SU-DHL-6 (cell line): ENCODE results near the gene POLRMT.

Source experiments
- H2AFZ ChIP-seq: fragments of 200-600 bp; sonication (generic); 2 replicates; pipeline ENCODE4 v1.6.1; 2014; ENCODE audit warnings: low read depth, mild to moderate bottlenecking, moderate library complexity, mixed read lengths, antibody characterized with exemption, low read length; ENCODE audit not compliant: severe bottlenecking
- H3F3A ChIP-seq: fragments of 200-600 bp; shearing (Covaris generic); 2 replicates; pipeline ENCODE4 v1.6.0; 2016; ENCODE audit warnings: antibody characterized with exemption, mild to moderate bottlenecking; ENCODE audit not compliant: insufficient read depth
- H3K27ac ChIP-seq: fragments of 200-600 bp; sonication (generic); 2 replicates; pipeline ENCODE4 v1.5.1; 2016; ENCODE audit warnings: low read depth, mild to moderate bottlenecking, low read length, moderate library complexity, mixed read lengths
- H3K27me3 ChIP-seq: fragments of 200-600 bp; sonication (generic), shearing (Covaris generic); 2 replicates; pipeline ENCODE4 v1.6.0; 2014; ENCODE audit warnings: mild to moderate bottlenecking, low read length
- H3K36me3 ChIP-seq: fragments of 200-600 bp; sonication (generic); 2 replicates; pipeline ENCODE4 v1.6.1; 2014; ENCODE audit warnings: mild to moderate bottlenecking, low read length, mixed read lengths
- H3K4me2 ChIP-seq: fragments of 300-600, 200-600 bp; shearing (Covaris generic), sonication (generic); 2 replicates; pipeline ENCODE4 v1.6.0; 2014; ENCODE audit warnings: low read length, low read depth, mild to moderate bottlenecking; ENCODE audit not compliant: poor library complexity, severe bottlenecking
- H3K4me3 ChIP-seq: fragments of 200-600 bp; sonication (generic); 2 replicates; pipeline ENCODE4 v1.5.1; 2014; ENCODE audit warnings: antibody characterized with exemption, low read length, mild to moderate bottlenecking, mixed read lengths; ENCODE audit not compliant: insufficient read depth, poor library complexity, severe bottlenecking
- H3K79me2 ChIP-seq: fragments of 200-600 bp; sonication (generic); 2 replicates; pipeline ENCODE4 v1.6.1; 2014; ENCODE audit warnings: mild to moderate bottlenecking, low read length, moderate library complexity; ENCODE audit not compliant: insufficient read depth
- H3K9ac ChIP-seq: fragments of 200-600 bp; sonication (generic); 2 replicates; pipeline ENCODE4 v1.7.0; 2014; ENCODE audit warnings: mild to moderate bottlenecking, low read length
- H3K9me2 ChIP-seq: fragments of 200-600 bp; sonication (generic); replicated peaks from 2 replicates; pipeline ENCODE4 v1.6.1; 2014; ENCODE audit warnings: low read length; ENCODE audit not compliant: insufficient read depth
- H3K9me3 ChIP-seq: fragments of 200-600 bp; sonication (generic); 2 replicates; pipeline ENCODE4 v1.6.1; 2014; ENCODE audit warnings: low read length, mixed read lengths; ENCODE audit not compliant: insufficient read depth
- H4K20me1 ChIP-seq: fragments of 200-600 bp; sonication (generic); 2 replicates; pipeline ENCODE4 v1.6.1; 2014; ENCODE audit warnings: low read depth, mild to moderate bottlenecking, antibody characterized with exemption, low read length, moderate library complexity, mixed read lengths
- CTCF ChIP-seq: fragments of 200-600 bp; sonication (generic); IDR thresholded peaks from one replicate; pipeline ENCODE4 v1.5.1; 2017; ENCODE audit warnings: antibody characterized with exemption, mild to moderate bottlenecking, low read length, moderate library complexity; ENCODE audit not compliant: insufficient read depth, poor library complexity, severe bottlenecking
- EZH2phosphoT487 ChIP-seq: fragments of 200-600 bp; sonication (generic), shearing (Covaris generic); conservative IDR thresholded peaks from 2 replicates; pipeline ENCODE4 v1.6.1; 2018; ENCODE audit warnings: mild to moderate bottlenecking, antibody characterized with exemption, low read length, moderate library complexity, mixed read lengths

The POLRMT gene

GRCh38 chr19:652467-653389 is 19.4 kb upstream of the POLRMT start:
- Histone ChIP-seq H3K27ac (no peak overlapping the region), H3K9ac (no peak overlapping the region), H3K79me2 (peaks cover 55% of the 10 kb centered on the region), H3K36me3 (no peaks in the 10 kb centered on the region), H3K4me2 (no peak overlapping the region), H3K4me3 (no peak overlapping the region), H4K20me1 (peaks cover 18% of the 10 kb centered on the region), H3F3A (no peaks in the 10 kb centered on the region), H3K9me3 (no peaks in the 10 kb centered on the region), H3K27me3 (no peaks in the 10 kb centered on the region), H3K9me2 (no peaks in the 10 kb centered on the region), H2AFZ (no peak overlapping the region)
- TF ChIP-seq CTCF (no peak), EZH2phosphoT487 (no peak)

GRCh38 chr19:651991-652390 is 18.7 kb upstream of the POLRMT start:
- no peaks in the 10 kb centered on the region for H3K9me2 ChIP-seq
- no peak overlapping the region for H3K9ac ChIP-seq
- H3K4me3 ChIP-seq = no peak overlapping the region
- H3K27ac ChIP-seq = no peak overlapping the region
- H4K20me1 ChIP-seq = peaks cover 18% of the 10 kb centered on the region
- no peaks in the 10 kb centered on the region for H3F3A ChIP-seq
- H3K79me2 ChIP-seq = peaks cover 48% of the 10 kb centered on the region
- H3K4me2 ChIP-seq = no peak overlapping the region
- no peaks in the 10 kb centered on the region for H3K9me3 ChIP-seq
- no peaks in the 10 kb centered on the region for H3K36me3 ChIP-seq
- H3K27me3 ChIP-seq = no peaks in the 10 kb centered on the region
- H2AFZ ChIP-seq = no peak overlapping the region
- TF ChIP-seq CTCF (no peak), EZH2phosphoT487 (no peak)

- H3K9me2 ChIP-seq = no peaks in the 10 kb centered on the region
- no peak overlapping the region for H3K4me2 ChIP-seq
- H3K79me2 ChIP-seq = peaks cover 41% of the 10 kb centered on the region
- no peak overlapping the region for H3K27ac ChIP-seq
- no peaks in the 10 kb centered on the region for H3K9me3 ChIP-seq
- H3K36me3 ChIP-seq = no peaks in the 10 kb centered on the region
- no peak overlapping the region for H3K9ac ChIP-seq
- H2AFZ ChIP-seq = no peak overlapping the region
- H3K27me3 ChIP-seq = no peaks in the 10 kb centered on the region
- H4K20me1 ChIP-seq = peaks cover 18% of the 10 kb centered on the region
- H3K4me3 ChIP-seq = no peak overlapping the region
- no peak for TF ChIP-seq EZH2phosphoT487
- no peak for TF ChIP-seq CTCF
- H3F3A ChIP-seq = no peaks in the 10 kb centered on the region
These were observed 17.9 kb upstream of the POLRMT start for GRCh38 chr19:651114-651818.
